NCI-H510A (cell line): ENCODE results near the gene NEK11.
"Not testable (repeated sequence)": the region's sequence is repeated elsewhere in the genome, so short reads cannot be mapped to it uniquely, and the experiment has no call there.

ENCODE experiments used
- DNase-seq: peaks from one replicate; lab custom pipeline; 2025; lab: John Stamatoyannopoulos, UW

NEK11 gene

GRCh38 chr3:131042271-131042985 is 15.8 kb downstream of the NEK11 start:
- DNase-seq, result not testable (repeated sequence)

- no peak for DNase-seq
Observed at GRCh38 chr3:131047582-131047981, 20.9 kb downstream of the NEK11 start.

- no peak for DNase-seq
Observed at GRCh38 chr3:131048030-131048429, 21.4 kb downstream of the NEK11 start.

- DNase-seq, result no peak
Observed at GRCh38 chr3:131050001-131050400, 23.3 kb downstream of the NEK11 start.

GRCh38 chr3:131053043-131053859 is 26.6 kb downstream of the NEK11 start:
- no peak for DNase-seq

- DNase-seq, result no peak
Observed at GRCh38 chr3:131067983-131068382, 41.3 kb downstream of the NEK11 start.

- DNase-seq, result no peak
Observed at GRCh38 chr3:131072099-131072559, 45.5 kb downstream of the NEK11 start.

GRCh38 chr3:131072845-131073244 is 46.2 kb downstream of the NEK11 start:
- DNase-seq, result no peak

GRCh38 chr3:131075632-131076328 is 49.1 kb downstream of the NEK11 start:
- no peak for DNase-seq

GRCh38 chr3:131077904-131078303 is 51.2 kb downstream of the NEK11 start:
- no peak for DNase-seq

- no peak for DNase-seq
Observed at GRCh38 chr3:131079086-131079485, 52.4 kb downstream of the NEK11 start.

GRCh38 chr3:131081224-131081623 is 54.5 kb downstream of the NEK11 start:
- DNase-seq, result no peak

- DNase-seq, result no peak
Observed at GRCh38 chr3:131082246-131082645, 55.6 kb downstream of the NEK11 start.

GRCh38 chr3:131082871-131083863 is 56.5 kb downstream of the NEK11 start:
- peak; percentile 29 for DNase-seq

- no peak for DNase-seq
Observed at GRCh38 chr3:131091768-131092167, 65.1 kb downstream of the NEK11 start.

- DNase-seq, result no peak
Observed at GRCh38 chr3:131107637-131108433, 81.2 kb downstream of the NEK11 start.

- no peak for DNase-seq
Observed at GRCh38 chr3:131109156-131109555, 82.5 kb downstream of the NEK11 start.

GRCh38 chr3:131110087-131110486 is 83.4 kb downstream of the NEK11 start:
- DNase-seq, result no peak

- no peak for DNase-seq
Observed at GRCh38 chr3:131114256-131114655, 87.6 kb downstream of the NEK11 start.

GRCh38 chr3:131125684-131126083 is 99.0 kb downstream of the NEK11 start:
- no peak for DNase-seq

- DNase-seq, result no peak
Observed at GRCh38 chr3:131140891-131141290, 114.2 kb downstream of the NEK11 start.
